ENCODE measurements around the gene MYBPH. TPM values are rescaled to one million over a fixed set of nuclear protein-coding genes. Genes with fewer than 3 reads are reported as not detected.

Gene MYBPH
- total RNA-seq, 1 donor from 2014 or later: not detected

- peaks cover 50% of the 10 kb centered on the region for H3K4me1 Mint-ChIP-seq (ENCODE audit: low read depth, unreplicated experiment)
- peaks cover 7% of the 10 kb centered on the region for H3K27me3 Mint-ChIP-seq (ENCODE audit: low read depth, unreplicated experiment)
- Histone ChIP-seq H3K36me3 (ENCODE audit: insufficient read depth, low read length) (no peaks in the 10 kb centered on the region), H3K27ac (ENCODE audit: low read depth, low read length) (no peak overlapping the region), H3K27me3 (ENCODE audit: insufficient read depth, low read length) (no peaks in the 10 kb centered on the region), H3K9ac (ENCODE audit: low read length) (no peak overlapping the region), H3K4me1 (ENCODE audit: insufficient read depth, low read length) (peaks cover 29% of the 10 kb centered on the region), H3K9me3 (ENCODE audit: insufficient read depth, low read depth, low read length) (no peaks in the 10 kb centered on the region), H3K4me2 (ENCODE audit: low read length) (peak overlapping the region; percentile 8), H2AFZ (ENCODE audit: low read depth, low read length) (no peak overlapping the region), H4K20me1 (ENCODE audit: insufficient read depth, low read length) (no peaks in the 10 kb centered on the region), H3K79me2 (ENCODE audit: insufficient read depth, low read length) (no peaks in the 10 kb centered on the region), H3K4me3 (ENCODE audit: insufficient read depth, low read depth, low read length) (no peak overlapping the region)
- TF ChIP-seq EZH2 (IDR thresholded peaks at IDR 0.05; ENCODE audit: insufficient read depth, low read length) (no peak), CTCF (IDR thresholded peaks at IDR 0.05; ENCODE audit: insufficient read depth, low read depth, low read length) (no peak)
- peak overlapping the region; percentile 1 for H3K27ac Mint-ChIP-seq (ENCODE audit: unreplicated experiment)
- DNase-seq (ENCODE audit: low read depth): no peak
- FAIRE-seq: no peak
- peaks cover 10% of the 10 kb centered on the region for H3K9me3 Mint-ChIP-seq (ENCODE audit: unreplicated experiment)
- no peaks in the 10 kb centered on the region for H3K36me3 Mint-ChIP-seq (ENCODE audit: low read depth, unreplicated experiment)
- H3K4me3 Mint-ChIP-seq (ENCODE audit: unreplicated experiment): no peak overlapping the region
Observed at GRCh38 chr1:203199481-203199815, 23.8 kb upstream of the MYBPH start.

GRCh38 chr1:203199002-203199401 is 23.4 kb upstream of the MYBPH start:
- no peak overlapping the region for H3K27ac ChIP-seq (ENCODE audit: low read depth, low read length)
- H3K4me2 ChIP-seq (ENCODE audit: low read length): no peak overlapping the region

More at GRCh38 chr1:203199002-203199401, 23.4 kb upstream of the MYBPH start:
- no peaks in the 10 kb centered on the region for H3K9me3 ChIP-seq (ENCODE audit: insufficient read depth, low read depth, low read length)
- Mint-ChIP-seq H3K9me3 (ENCODE audit: unreplicated experiment) (peaks cover 10% of the 10 kb centered on the region), H3K36me3 (ENCODE audit: low read depth, unreplicated experiment) (no peaks in the 10 kb centered on the region), H3K4me3 (ENCODE audit: unreplicated experiment) (no peak overlapping the region), H3K4me1 (ENCODE audit: low read depth, unreplicated experiment) (peaks cover 50% of the 10 kb centered on the region), H3K27me3 (ENCODE audit: low read depth, unreplicated experiment) (peaks cover 7% of the 10 kb centered on the region), H3K27ac (ENCODE audit: unreplicated experiment) (no peak overlapping the region)
- H3K27me3 ChIP-seq (ENCODE audit: insufficient read depth, low read length): no peaks in the 10 kb centered on the region
- no peak for TF ChIP-seq CTCF (IDR thresholded peaks at IDR 0.05; ENCODE audit: insufficient read depth, low read depth, low read length)
- no peak for TF ChIP-seq EZH2 (IDR thresholded peaks at IDR 0.05; ENCODE audit: insufficient read depth, low read length)
- H3K9ac ChIP-seq (ENCODE audit: low read length): no peak overlapping the region
- H3K4me1 ChIP-seq (ENCODE audit: insufficient read depth, low read length): peaks cover 29% of the 10 kb centered on the region
- H3K79me2 ChIP-seq (ENCODE audit: insufficient read depth, low read length): no peaks in the 10 kb centered on the region
- no peak for DNase-seq (ENCODE audit: low read depth)
- no peaks in the 10 kb centered on the region for H4K20me1 ChIP-seq (ENCODE audit: insufficient read depth, low read length)
- H3K36me3 ChIP-seq (ENCODE audit: insufficient read depth, low read length): no peaks in the 10 kb centered on the region
- H3K4me3 ChIP-seq (ENCODE audit: insufficient read depth, low read depth, low read length): no peak overlapping the region
- FAIRE-seq: no peak
- H2AFZ ChIP-seq (ENCODE audit: low read depth, low read length): no peak overlapping the region

All from astrocyte (in vitro differentiated cells and primary cell).